GM12874 (cell line): ENCODE data around the gene IL3.

Experiments used
- CTCF ChIP-seq: IDR thresholded peaks from 2 replicates; pipeline ENCODE4 v1.5.1; 2011; ENCODE audit warnings: low read depth, mild to moderate bottlenecking, control low read depth, low read length, moderate library complexity; ENCODE audit not compliant: insufficient read depth

IL3 gene

GRCh38 chr5:132055441-132055807 is 5.0 kb upstream of the IL3 start:
- no peak for TF ChIP-seq CTCF

- no peak for TF ChIP-seq CTCF
These were observed 4.4 kb upstream of the IL3 start for GRCh38 chr5:132055808-132056609.

- TF ChIP-seq CTCF = no peak
These were observed 3.6 kb upstream of the IL3 start for GRCh38 chr5:132056610-132057497.

- no peak for TF ChIP-seq CTCF
These were observed 2.8 kb upstream of the IL3 start for GRCh38 chr5:132057498-132058255.

DNA sequence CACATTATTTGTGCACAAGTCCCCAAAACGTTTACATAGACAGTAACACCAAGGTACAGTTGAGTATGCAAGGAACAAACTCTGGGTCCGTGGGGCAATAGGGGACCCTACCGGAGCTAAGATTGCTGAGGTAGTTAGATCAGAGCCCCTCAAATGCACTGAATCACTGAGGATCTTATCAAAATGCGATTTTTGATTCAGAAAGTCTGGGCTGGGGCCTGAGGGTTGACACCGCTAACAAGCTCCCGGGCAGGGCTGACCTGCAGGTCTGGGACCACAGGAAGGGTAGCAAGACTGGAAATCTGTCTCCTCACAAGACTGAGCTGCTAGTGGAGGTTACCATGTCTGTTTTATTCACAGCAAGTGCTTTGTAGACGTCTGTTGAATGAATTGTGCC is 1.8 kb upstream of the IL3 start:
- TF ChIP-seq CTCF = no peak

GRCh38 chr5:132059043-132059695 is 1.3 kb upstream of the IL3 start:
- TF ChIP-seq CTCF = no peak
